Loucy (cell line): ENCODE results near the gene ELMO1.

ENCODE experiments used
- EZH2phosphoT487 ChIP-seq: fragments of 200-600 bp; IDR thresholded peaks from 2 replicates; pipeline ENCODE4 v1.6.1; 2018; ENCODE audit warnings: antibody characterized with exemption, mild to moderate bottlenecking, moderate library complexity, borderline replicate concordance
- TF ChIP-seq, protein P1 (sequence below): fragments of 200-600 bp; sonication (generic); conservative IDR thresholded peaks from 2 replicates; pipeline ENCODE4 v1.5.1; 2014; ENCODE audit warnings: mild to moderate bottlenecking, antibody characterized with exemption, low read length

DNA sequence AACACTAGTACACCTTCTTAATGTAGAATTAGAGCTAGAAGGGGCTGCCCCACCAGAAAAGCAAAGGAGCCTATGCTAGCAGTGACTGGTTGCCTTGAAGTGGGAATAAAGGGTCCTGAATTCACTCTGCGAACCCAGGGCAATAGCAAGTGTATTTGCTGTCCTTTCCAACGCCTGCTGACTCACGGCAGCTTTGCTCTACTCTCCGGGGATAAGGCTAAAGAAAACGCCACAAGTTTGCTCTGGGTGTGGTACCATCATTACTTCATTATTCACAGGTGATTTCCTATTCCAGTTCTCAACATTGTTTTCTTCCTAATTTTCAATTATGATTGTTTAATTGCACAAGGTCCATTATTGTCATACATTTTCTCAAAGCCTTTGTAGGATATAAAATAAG lies 503.8 kb downstream of the ELMO1 start:
- TF ChIP-seq, protein P1, sequence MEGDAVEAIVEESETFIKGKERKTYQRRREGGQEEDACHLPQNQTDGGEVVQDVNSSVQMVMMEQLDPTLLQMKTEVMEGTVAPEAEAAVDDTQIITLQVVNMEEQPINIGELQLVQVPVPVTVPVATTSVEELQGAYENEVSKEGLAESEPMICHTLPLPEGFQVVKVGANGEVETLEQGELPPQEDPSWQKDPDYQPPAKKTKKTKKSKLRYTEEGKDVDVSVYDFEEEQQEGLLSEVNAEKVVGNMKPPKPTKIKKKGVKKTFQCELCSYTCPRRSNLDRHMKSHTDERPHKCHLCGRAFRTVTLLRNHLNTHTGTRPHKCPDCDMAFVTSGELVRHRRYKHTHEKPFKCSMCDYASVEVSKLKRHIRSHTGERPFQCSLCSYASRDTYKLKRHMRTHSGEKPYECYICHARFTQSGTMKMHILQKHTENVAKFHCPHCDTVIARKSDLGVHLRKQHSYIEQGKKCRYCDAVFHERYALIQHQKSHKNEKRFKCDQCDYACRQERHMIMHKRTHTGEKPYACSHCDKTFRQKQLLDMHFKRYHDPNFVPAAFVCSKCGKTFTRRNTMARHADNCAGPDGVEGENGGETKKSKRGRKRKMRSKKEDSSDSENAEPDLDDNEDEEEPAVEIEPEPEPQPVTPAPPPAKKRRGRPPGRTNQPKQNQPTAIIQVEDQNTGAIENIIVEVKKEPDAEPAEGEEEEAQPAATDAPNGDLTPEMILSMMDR, result no peak
- TF ChIP-seq EZH2phosphoT487, result no peak
